HG02885 (cell line): Measurements from ENCODE around the gene TMEM63B.
"Not testable (repeated sequence)": the region's sequence is repeated elsewhere in the genome, so short reads cannot be mapped to it uniquely, and the experiment has no call there.

Source experiments
- ATAC-seq: cut with Tn5 transposase; IDR thresholded peaks from one replicate; pipeline ENCODE4 v1.9.1; 2021; ENCODE audit warnings: mild to moderate bottlenecking; ENCODE audit not compliant: unreplicated experiment, poor library complexity

The TMEM63B gene

DNA sequence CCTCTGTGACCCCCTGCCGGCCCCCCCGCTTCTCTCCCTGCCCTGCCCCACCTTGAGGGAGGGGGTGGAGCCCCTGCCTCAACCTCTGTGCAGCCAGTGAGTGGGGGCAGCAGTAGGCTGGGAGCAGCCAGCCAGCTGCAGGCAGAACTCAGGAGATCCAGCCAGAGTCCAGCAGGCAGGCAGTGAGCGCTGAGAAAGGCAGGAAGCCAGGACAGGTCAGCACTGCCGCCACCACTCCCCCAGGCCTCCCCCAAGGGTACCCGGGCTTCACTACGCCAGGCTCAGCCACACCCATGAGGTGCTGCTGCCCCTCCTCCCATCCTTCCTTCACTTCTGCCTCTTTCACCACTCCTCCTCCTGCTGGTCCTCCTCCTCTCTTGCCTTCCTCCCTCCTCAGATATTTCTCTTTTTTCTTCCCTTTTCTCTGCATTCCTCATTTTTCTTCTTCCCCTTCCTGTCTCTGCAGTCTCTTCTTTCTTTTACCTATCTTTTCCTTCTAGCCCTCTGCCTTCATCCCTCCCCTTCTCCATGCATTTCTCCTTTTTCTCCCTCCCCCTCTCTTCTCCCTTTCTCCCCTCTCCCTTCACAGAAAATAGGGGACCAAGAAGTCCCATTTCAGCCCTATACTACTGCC lies 11.5 kb downstream of the TMEM63B start:
- no peak for ATAC-seq

DNA sequence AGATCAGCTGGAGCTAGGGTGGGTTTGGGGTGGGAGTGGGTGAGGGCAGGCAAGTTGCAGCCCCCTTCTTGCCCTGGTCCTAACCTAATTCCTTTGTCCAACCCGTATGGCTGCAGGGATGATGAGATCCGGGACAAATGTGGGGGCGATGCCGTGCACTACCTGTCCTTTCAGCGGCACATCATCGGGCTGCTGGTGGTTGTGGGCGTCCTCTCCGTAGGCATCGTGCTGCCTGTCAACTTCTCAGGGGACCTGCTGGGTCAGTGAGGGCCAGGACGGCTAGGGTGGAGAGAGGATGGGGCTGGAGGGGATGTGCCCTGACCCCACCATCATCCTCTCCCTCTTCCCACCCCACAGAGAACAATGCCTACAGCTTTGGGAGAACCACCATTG lies 12.0 kb downstream of the TMEM63B start:
- no peak for ATAC-seq

DNA sequence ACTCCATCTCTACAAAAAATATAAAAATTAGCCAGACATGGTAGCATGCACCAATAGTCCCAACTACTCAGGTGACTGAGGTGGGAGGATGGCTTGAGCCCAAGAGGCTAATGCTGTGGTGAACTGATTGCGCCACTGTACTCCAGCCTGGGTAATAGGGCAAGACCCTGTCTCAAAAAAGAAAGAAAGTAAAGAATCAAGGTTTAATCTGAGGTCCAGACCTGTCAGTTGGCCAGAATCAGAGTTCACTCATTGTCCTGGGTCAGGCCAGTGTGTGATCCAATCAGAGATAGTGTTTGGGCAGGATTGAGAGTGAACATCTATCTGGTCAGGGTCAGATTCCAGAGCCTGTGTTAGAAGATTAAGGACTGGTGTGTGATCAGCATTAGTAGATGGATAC lies 15.5 kb downstream of the TMEM63B start:
- no peak for ATAC-seq

DNA sequence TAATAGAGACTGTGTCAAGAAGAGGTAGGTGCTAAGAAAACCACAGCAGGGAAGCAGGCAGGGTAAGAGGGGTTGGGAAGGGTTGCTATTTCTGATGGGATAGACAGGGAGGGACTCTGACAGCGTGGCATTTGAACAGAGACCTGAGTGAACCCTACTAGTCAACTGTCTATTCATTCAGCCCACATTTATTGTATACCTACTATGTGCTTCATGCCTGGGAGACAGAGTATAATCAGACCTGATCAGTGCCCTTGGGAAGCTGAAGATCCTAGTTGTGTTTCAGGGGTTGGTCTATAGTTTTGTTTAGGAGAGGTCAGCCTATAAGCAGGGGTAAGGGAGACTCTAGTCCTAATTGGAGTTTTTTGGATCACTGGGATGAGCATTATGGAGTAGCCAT lies 16.4 kb downstream of the TMEM63B start:
- ATAC-seq: no peak

DNA sequence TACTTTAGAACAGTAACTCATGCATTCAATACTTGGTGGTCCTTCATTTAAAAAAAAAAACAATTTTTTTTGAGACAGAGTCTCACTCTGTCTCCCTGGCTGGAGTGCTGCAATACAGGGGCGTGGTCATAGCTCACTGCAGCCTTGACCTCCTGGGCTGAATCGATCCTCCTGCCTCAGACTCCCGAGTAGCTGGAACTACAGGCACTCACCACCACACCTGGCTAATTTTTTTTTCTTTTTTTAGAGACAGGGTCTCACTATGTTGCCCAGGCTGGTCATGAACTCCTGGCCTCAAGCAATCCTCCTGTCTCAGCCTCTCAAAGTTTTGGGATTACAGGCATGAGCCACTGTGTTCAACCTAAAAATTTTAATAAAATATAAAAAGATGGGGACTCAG lies 17.2 kb downstream of the TMEM63B start:
- not testable (repeated sequence) for ATAC-seq

DNA sequence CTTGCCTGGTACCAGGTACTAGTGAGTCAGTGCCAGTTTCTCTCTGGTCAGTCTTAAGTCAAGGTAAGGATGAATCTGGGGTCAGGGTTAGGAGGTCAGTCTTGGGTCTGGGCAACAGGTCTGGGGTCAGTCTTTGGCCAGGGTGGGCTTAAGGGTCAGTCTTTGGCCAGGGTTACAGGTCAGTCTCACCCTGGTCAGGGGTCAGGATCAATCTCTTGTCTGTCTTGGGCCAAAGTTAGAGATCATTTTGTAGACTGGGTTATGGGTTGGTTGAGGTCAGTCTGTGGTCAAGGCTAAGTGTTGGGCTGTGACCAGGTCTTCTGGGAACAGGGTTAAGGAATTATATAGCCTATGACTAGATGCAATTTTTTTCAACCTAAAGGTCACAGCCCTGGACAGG lies 18.5 kb downstream of the TMEM63B start:
- no peak for ATAC-seq

DNA sequence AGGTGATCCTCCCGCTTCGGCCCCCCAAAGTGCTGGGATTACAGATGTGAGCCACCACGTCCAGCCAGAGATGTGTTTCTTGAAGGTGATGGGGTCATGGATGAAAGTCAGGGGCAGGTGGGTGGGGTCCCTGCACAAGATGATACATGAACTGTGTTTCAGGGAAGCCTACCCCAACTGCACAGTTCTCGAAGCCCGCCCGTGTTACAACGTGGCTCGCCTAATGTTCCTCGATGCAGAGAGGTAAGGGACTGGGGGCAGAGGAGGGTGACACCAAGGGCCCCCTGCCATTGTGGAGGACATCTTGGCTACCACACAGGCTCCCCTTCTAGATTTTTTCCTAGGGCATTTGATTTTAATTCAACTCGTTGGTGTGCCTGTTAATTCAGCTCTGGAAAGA lies 19.3 kb downstream of the TMEM63B start:
- no peak for ATAC-seq

DNA sequence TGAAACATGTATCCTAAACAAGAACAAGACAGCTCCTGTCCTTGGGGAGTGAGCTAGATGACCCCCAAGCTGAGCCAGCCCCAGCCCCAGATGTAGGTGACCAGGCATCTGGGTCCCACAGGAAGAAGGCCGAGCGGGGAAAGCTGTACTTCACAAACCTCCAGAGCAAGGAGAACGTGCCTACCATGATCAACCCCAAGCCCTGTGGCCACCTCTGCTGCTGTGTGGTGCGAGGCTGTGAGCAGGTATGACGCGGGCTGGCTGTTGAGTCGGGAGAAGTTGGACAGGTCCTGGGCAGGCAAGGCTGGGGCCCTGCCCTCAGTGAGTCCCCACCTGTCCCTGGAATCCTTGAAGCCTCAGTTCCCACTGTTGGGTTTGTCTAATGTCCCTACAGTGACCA lies 19.9 kb downstream of the TMEM63B start:
- no peak for ATAC-seq

DNA sequence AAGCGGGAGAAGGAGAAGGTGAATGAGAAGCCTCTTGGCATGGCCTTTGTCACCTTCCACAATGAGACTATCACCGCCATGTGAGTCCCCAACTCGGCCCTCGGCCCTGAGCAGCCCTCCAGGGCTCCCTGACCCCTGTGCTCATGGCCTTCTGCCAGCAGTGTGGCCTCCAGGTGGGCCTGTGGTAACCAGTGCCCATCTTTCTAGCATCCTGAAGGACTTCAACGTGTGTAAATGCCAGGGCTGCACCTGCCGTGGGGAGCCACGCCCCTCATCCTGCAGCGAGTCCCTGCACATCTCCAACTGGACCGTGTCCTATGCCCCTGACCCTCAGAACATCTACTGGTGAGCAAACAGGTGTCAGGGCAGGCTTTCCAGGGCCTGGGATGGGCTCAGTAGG lies 21.0 kb downstream of the TMEM63B start:
- no peak for ATAC-seq

DNA sequence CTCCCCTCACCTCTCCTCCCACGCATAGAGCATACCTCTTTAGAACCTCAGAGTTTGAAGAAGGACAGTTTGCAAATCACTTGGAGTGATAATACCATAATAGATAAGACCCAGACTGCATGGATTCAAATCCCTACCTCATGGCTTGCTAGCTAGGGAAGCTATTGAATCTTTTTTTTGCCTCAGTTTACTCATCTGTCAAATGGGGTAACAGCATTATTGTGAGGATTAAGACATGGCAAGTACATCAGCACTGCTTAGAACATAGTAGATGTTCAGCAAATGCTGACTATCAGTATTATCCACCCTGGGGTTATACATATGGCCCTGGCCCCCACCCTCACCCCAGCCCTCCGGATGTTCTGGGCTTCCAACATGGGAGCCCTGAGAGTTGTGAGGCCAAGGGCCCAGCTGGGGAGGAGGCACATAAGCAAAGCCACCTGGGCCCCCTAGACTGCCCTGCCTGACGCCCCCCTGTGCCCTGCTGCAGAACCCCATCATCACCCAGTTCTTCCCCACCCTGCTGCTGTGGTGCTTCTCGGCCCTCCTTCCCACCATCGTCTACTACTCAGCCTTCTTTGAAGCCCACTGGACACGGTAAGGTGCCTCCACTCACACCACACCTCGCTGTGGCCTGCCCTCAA lies 22.1 kb downstream of the TMEM63B start:
- ATAC-seq: no peak

DNA sequence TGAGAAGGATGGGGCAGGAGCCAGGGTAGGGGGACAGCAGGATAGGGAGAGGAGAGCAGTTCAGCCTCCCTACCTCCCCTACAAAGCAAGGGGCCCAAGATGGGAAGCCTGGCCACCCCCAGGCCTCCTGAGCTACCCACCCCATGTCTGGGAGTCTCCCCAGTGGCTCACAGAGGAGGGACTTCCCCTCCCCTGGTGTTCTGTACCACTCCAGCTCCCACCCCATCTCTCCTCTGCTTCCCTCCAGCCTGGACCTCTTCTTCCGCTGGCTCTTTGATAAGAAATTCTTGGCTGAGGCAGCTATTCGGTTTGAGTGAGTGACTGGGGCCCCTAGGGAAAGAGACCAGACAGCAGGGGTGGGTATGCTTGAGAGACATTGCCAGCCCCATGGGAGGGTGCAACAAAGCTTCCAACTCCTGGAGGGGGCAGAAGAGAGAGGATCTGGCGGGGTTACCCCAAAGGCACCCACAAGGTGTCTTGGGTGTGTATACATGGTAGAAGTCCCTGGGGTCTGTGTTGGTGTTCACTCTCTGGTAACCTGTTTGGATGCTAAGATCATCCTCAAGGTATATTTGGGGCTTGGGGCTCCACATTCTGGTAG lies 23.1 kb downstream of the TMEM63B start:
- ATAC-seq: no peak

DNA sequence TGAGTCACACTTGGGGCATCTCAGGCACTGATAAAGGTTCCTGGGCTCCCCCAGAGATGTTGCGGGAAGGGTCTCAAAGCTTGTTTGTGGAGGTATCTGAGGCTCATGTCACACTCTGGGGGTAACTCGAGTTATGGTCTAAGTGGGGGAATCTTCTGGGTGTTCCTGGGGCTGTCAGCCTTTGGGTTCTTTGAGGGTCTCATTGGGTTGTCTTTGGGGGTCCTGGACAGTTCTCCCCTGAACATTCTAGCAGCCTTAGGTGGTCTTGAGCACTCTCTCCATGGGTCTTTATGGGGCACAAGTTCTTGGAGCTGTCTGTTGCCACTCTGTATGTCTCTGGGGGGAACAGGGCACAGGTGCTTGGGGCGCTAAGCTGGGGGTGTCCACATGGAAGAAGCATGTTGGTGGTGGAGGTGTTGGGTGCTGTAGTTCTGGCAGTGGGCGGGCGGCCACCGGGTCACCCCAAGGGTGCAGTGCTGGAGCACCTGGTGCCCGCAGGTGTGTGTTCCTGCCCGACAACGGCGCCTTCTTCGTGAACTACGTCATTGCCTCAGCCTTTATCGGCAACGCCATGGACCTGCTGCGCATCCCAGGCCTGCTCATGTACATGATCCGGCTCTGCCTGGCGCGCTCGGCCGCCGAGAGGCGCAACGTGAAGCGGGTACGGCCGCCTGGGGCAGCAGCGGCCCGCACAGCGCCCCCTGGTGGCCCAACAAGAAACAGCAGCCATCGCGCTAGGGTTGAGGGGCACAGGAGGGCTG lies 24.2 kb downstream of the TMEM63B start:
- peak; percentile 73 for ATAC-seq

DNA sequence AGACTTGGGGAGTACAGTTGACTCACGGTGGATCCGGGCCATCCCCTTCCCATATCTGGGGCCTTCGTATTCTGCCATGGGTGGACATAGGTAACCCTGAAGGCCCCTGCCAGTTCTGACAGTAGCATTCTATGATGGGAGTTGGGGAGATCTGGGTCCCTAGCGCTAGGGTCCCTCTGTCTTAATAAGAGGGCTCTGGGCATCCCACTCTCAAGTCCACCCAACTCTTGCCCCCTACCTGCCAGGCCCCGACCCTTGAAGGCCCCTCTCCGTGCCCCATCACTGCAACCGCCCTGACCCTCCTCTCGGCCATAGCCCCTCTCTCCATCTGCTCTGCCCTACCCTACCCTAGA lies 24.7 kb downstream of the TMEM63B start:
- ATAC-seq: no peak

DNA sequence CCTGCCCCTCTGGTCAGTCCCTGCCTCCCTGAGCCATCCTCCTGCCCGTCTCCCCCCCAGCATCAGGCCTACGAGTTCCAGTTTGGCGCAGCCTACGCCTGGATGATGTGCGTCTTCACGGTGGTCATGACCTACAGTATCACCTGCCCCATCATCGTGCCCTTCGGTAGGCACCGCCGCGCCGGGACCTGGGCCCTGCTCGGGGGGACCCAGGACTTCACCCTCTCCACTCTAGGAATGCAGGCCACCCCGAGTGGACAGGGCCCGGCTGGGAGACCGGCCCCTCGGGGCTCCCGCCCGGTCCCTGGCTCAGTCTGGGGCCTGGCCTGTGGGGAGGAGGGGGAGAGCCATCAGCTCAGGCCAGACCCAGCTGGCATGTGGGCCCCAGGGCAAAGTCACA lies 25.2 kb downstream of the TMEM63B start:
- no peak for ATAC-seq

DNA sequence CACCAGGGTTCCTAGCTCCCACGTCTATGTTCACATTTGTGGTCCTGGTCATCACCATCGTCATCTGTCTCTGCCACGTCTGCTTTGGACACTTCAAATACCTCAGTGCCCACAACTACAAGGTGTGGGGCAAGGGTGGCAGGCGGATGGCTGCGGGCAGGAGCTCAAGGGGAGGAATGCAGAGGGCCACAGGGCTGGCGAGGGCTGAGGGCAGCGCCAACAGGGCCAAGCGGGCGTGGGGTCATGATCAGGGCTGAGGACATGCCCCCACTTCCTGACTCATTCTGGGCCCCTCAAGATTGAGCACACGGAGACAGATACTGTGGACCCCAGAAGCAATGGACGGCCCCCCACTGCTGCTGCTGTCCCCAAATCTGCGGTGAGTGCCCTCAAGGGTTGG lies 26.7 kb downstream of the TMEM63B start:
- ATAC-seq: no peak

DNA sequence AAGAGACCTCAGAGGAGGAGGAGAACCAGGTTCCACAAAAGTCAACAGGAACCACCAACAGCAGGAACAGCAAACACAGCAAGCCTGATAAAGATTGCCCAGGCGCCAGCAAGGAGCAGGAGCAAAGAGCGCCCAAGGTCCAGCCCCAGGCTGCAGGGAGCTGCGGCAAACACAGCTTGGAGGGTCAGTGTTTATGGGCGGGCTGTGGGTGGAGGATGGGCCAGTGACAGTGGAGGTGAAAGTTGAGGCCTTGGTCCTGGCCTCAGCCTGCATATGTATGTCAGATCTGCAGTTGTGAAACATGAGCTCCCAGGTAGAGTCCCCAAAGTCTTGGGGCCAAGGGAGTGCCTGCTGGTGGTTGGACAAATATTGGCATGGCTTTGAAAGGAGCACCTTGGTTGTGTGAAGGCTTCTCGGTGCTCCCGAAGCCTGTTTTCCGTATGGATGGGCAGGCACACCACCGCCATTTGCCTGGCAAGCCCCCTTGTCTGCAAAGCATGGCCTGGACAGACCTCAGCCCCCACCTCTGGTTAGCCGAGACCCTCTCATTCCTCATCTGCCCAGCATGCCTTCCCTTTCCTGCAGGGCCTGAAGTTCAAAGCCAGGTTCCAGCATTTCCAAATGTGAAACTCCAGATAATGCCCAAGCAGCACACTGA lies 29.3 kb downstream of the TMEM63B start:
- no peak for ATAC-seq

DNA sequence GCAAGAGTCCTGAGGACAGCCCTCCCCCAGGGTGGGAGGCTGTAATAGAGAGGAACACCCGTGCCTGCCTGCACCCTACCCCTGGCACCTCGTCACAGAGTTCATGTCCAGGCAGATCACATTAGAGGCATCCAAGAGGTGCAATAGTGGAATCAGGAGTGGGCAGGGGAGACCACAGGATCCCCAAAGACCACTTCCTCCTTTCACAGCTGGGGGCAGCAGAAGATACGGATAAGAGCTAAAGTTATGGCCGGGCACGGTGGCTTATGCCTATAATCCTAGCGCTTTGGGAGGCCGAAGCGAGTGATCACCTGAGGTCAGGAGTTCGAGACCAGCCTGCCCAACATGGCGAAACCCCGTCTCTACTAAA lies 29.8 kb downstream of the TMEM63B start:
- no peak for ATAC-seq

DNA sequence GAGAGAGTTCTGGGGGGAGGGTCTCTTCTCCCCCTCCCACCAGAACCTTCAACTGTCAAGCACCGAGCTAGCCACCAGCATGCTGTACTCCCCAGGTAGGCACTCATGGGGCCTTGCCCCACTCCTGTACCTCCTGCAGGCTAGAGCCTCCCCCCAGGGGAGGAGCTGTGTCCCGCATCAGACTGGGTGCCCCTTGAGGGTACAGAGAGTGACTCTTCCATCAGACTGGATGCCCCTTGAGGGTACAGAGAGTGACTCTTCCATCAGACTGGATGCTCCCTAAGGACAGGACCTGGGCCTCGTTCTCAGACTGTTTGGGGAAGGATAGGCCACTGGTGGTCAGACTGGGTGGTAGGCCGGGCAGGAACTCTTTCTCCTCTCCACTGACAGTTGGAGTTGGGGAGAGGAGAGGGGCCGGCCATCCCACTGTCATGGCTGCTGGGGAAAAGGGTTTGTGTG lies 31.4 kb downstream of the TMEM63B start, which contains the start of gene CAPN11:
CAPN11 (plus strand) TSS at position 51 of the 459 bp plus-strand sequence; CDS start at position 80, 29 bp downstream.
- no peak for ATAC-seq

DNA sequence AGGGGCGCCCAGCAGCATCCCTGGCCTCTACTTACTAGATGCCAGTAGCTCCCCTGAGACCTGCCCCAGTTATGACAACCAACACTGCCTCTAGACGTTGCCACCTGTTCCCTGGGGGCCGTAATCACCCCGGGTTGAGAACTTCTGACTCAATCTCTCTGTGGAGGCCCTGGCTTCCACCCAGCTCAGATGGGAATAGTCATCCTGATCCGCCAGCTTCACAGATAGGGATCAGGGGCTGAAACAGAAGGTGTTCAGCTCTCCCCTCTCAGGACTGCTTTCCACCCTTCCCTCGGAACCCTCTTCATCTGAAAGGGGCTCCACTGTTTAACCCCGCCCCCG lies 34.6 kb downstream of the TMEM63B start:
- no peak for ATAC-seq

DNA sequence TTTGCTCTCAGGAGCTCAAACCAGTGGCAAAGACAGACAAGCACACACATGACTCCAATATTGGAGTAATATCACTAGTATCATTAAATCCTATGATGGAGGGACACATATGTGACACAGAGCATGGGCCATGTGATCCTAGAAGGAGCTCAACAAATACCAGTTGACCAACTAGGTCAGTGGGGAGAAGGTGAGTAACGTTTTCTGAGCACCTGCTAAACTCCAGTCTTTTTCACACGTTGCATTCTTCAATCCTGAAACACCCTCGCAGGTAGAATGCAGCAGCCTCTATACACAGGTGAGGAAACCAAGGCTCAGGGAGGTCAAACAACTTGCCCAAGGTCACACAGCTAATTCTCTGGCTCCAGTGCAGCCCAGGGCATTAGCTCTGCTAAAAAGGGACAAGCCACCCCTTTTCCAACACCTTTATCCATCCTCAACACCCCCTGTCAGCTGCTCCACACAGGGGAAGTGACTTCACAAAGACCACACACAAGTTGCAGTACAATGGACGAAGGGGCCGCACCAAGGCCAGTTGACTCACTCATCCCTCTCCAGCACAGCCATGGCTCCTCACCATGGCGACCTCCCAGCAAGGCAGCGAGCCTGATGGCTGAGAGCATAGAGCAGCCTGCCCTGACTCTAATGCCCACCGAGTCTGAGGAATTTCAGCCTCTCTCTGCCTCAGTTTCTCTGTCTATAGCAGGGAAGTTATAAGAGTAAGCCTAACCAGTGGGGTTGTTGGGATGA lies 35.7 kb downstream of the TMEM63B start:
- ATAC-seq: no peak
